GM19324 (cell line): Measurements from ENCODE around the gene MED31.
"Not testable (repeated sequence)": the region's sequence is repeated elsewhere in the genome, so short reads cannot be mapped to it uniquely, and the experiment has no call there.

Source experiments
- ATAC-seq: cut with Tn5 transposase; IDR thresholded peaks from one replicate; pipeline ENCODE4 v1.9.1; 2021; ENCODE audit warnings: mild to moderate bottlenecking, moderate library complexity; ENCODE audit not compliant: unreplicated experiment, low FRiP score

The MED31 gene

DNA sequence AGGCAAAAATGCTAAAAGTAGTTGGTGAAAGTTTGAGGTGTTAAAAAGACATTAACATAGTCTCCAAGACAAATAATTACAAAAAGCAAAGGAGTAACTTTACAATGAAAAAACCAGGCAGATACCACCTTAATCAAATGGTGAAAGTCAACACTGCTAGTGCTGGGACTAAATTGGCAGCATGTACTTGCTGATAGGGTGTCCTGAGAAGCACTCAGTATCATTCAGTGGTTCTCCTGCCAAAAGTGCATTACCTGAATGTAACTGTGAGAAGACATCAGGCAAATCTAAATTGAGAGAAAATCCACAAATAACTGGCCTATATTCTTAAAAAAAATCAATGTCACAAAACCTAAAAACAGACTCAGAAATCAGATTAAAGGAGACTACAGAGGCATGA, 18.9 kb downstream of the MED31 start:
- ATAC-seq, result no peak

DNA sequence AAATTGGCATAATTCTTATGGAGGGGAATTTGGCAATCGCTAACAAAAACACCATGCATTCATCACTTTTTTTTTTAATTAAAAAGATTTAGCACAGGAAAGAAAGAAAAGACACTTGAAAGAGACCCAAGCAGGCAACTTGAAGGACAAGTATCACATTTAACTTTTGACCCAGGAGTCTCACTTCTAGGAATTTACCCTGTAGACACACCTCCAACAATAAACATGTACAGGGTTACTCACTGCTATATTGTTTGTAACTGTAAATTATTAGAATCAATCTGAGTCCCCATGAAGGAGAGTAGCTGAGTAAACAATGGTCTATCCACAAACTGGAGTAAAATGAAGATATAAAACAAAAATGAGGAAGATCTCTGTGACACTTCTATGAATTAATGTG, 21.0 kb downstream of the MED31 start:
- ATAC-seq, result no peak

DNA sequence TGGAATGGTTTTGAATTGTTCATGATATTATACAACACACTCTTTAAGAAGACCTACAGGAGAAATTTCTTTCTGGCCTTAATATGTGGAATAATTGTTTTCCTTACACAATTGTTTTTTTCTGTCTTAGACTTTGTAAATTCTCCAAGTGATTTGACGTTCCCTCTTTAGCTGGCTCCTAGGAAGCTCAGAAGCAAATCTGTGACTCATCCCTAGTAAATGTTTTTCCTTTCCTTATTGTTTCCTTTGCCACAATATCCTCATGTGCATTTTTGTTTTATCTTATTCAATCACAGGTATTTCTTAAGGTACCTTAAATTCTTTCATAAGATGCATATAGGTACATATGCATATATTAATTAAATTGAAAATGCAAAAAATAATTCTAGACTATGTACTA, 24.4 kb downstream of the MED31 start:
- no peak for ATAC-seq

DNA sequence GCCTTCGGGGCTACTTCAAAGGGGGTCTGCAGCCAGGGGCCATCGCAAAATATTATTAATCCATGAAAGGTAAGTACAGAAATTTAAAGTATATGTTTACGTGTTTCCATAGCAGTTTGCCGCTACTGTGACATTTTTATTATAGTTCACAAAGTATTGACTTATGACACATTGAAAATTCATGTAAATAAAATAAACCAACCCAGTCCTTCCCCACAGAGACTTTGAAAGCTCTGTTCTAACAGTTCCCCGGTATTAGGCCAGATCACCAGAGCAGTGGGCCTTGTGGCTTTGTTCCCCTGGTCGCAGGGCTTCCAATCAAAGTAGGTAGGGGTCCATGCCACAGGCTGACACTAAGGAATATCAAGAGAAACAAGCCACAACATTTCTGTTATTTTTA, 24.8 kb downstream of the MED31 start:
- no peak for ATAC-seq

DNA sequence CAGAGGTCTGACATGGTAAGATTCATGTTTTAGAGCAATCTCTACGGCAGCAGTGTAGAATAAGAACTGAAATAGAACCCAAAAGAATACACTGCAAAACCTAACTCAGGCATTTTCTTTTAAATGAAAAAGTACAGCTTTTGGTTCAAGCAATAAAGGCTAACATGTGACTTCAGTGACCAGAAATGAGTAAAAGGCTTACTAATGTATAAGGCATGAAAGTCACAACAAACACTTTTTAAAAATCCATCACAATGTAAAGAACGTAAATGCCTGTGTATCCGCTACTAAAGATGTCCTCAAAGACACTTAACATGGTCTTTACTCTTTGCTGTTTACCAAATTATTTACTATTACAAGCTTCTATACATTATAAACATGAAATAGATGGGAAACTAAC, 27.5 kb downstream of the MED31 start:
- no peak for ATAC-seq

DNA sequence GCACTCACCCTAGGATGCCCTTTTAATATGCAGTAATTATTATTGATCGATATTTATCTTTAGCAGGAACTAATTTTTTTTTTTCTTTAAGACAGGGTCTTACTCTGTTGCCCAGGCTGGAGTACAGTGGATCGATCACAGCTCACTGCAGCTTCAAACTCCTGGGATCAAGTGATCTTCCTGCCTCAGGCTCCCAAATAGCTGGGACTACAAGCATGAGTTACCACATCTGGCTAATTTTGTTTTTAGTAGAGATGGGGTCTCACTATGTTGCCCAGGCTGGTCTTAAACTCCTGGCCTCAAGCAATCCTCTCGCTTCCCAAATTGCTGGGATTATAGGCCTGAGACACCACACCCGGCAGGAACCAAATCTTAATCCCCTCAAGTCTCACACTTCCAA, 40.2 kb downstream of the MED31 start:
- ATAC-seq, result no peak

DNA sequence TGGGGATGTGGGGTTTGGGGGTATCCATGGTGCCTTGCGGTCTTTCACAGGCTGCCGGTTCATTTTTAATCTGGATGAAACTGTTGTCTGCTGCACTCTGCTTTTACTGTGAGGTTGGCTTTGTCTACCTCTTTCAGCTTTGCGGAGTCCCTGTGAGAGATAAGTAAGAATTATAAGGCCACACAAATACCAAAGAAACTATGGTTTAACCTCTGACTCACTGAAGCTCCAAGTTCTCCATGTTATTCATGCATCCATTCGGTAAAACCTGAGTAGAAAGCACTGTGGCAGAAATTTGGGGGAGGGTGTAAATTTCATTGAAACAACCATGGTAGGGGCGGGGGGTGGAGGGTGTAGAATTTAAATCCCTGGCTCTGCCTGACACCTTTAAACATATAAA, 41.4 kb downstream of the MED31 start:
- no peak for ATAC-seq

DNA sequence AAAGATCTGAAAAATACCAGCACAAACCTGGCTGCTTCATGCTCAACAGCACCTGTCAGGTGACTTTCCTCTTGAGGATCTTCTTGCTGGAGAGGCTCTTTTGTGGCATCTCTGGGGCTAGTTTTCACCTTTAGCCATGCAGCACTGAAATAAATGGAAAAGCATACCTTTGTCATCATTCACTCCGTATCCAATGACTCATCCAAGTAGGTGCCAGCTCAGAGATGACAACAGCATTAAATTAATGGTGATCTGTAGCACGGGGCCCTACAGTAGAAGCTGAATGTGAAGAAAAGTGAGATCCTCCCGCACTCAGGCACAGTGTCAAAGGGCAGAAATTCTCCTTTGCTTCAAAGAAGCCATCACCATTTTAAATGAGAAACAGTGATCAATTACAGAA, 43.1 kb downstream of the MED31 start:
- no peak for ATAC-seq

DNA sequence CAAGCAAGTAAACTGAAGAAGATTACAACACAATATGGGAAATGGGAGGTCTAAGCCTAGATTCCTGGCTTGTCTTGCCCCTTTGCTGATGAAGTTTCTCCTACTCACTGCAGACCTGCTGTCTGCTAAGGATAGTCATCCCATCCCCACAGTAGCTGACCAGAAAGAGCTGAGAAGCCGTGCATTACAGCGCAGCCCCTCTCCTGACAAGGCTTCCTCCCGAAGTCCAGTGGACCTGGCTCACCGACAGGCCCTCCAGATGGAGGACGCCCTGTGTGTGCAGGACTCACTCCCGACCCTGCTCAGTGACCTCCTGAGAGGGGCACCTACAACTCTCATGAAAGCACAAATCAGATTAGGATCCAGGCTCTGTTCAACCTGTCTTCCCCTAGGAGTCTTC, 46.3 kb downstream of the MED31 start:
- ATAC-seq, result no peak

DNA sequence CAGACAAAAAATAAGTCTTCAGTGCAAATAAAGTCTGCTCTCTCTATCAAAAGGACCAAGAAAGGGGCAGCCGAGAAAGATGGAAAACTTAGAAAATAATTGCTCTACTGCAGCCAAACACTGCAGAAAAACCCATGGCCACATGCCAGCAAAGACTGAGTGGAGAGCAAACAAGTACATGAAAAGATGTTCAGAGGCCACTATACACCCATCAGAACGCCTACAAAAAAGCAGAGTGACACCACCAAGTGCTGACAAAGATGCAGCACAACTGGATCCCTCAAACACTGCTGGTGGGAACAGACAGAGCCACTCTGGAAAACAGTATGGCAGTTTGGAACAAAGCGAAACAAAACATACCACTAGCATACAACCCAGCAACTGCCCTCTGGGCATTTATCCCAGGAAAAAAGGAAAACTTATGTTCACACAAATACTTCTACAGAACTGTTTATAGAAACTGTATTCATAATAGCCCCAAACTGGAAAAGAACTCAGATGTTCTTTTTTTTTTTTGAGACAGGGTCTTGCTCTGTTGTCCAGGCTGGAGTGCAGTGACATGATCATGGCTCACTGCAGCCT, 47.6 kb downstream of the MED31 start:
- no peak for ATAC-seq

DNA sequence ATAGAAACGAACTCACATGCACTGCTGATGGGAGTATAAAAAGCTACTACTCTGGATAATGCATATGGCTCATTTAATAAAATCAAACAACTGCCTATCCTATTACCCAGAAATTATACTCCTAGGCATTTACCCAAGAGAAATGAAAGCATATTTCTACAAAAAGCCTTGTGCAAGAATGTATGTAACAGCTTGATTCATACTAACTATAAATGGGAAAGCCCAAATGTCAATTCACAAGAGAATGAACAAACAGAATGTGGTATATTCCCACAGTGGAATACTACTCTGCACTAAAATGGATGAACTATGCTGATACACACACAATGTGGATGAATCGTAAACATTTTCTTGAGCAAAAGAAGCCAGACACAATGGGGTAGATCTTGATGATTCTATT, 49.3 kb downstream of the MED31 start:
- no peak for ATAC-seq

DNA sequence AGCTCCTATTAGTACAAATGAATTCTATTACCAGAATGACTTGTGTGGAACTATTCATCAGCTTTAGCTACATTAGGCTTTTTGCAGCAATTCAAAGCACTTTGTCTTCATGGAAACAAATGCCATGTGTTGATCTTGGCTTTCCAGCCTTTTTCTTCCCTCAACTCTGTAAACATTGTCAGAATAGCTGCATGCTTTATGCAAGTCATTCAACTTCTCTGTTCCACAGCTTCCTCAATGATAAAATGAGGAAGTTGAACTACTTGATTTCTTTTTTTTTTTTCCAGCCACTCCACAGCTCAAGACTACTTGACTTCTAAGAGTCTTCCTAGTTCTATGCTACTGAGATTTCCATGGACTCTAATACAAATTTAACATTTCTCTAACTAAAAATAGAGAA, 52.0 kb downstream of the MED31 start:
- ATAC-seq, result no peak

DNA sequence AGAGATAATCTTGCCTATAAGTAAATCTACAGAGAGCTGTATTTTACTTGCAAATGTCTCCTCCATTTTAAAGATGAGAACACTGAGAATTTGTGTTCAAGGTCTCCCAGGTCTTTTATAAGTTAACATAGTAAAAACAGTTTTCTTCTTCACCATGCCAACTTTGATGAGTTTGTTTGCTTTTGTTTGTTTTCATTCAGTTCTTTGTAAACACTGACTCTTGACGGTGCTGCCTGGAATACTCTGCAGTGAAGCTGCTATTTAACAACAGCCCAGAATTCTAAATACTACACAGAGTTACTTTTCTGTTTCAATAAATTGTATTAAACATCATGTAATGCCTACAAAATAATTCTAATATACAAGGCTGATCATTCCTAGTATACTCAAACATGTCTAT, 53.7 kb downstream of the MED31 start:
- no peak for ATAC-seq

DNA sequence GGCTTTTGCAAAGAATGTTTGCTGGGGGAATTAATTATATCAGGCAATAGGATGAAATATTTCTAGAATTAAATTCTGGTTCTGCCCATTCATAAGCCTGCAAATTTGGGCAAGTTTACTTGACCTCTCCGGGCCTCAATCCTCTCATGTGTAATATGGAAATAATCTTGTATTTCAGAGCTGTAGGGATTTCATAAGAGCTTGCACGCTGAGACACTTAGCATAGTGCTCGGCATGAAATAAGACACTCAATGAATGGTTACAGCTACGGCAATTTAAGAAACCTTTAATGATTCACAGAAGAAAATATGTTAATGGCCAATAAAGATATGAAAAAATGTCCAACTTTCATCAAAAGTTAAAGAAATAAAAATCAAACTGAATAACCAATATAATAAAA, 54.5 kb downstream of the MED31 start:
- no peak for ATAC-seq

DNA sequence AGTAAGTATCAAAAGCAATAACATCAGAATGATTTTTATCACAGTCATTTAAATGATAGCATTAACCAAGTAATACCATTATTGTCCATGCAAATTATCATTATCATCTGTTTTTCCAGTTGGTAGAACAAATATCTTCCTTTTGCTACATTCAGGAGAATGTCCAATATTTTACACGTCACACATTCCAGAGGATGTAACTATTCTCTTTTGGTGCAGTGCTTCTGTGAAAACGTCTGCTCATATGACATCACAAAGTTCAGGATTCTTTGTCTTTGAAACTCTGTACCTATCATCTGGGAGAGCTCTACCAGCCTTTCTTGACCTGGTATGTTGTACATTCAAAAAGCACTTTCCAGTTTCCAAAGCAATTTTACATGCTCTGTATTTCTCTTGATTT, 54.9 kb downstream of the MED31 start:
- no peak for ATAC-seq

DNA sequence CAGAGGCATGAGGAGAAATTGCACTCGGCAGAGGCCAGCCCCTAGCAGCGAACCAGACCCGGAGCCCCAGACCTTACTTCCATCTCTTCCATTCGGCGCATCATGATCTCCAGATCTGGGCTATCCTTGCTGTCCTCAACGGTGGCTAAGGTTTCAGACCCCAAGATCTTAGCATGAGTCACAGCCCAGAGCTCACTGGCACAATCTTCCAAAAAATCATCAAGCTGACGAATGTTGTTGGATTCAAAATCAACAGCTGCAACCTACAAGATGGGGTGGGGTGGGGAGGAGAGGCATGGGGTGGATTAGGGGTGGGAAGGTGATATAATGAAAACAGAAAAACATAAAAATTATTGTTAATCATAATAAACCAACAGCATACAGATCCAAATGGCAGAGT, 55.3 kb downstream of the MED31 start:
- ATAC-seq, result no peak

DNA sequence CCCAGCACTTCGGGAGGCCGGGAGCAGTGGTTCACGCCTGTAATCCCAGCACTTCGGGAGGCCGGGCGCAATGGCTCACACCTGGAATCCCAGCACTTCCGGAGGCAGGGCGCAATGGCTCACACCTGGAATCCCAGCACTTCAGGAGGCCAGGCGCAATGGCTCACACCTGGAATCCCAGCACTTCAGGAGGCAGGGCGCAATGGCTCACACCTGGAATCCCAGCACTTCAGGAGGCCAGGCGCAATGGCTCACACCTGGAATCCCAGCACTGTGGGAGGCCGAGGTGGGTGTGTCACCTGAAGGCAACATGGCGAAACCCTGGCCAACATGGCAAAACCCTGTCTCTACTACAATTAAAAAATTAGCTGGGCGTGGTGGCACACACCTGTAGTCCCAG, 58.0 kb downstream of the MED31 start:
- not testable (repeated sequence) for ATAC-seq
